H1 (cell line): Measurements from ENCODE around the gene VWA5B2. TPM values are rescaled to one million over a fixed set of nuclear protein-coding genes. Genes with fewer than 3 reads are reported as not detected.

ENCODE experiments used
- CTCF ChIA-PET: fragments of 300-600 bp; sonication (Branson Sonifier 250); formaldehyde crosslinking; loops from one replicate; lab custom pipeline; 2021; ENCODE audit not compliant: partially characterized antibody; lab: Charles Lee
- POLR2A ChIA-PET: fragments of 300-600 bp; sonication (Branson Sonifier 250); formaldehyde crosslinking; loops from one replicate; lab custom pipeline; 2021; ENCODE audit warnings: inconsistent platforms; ENCODE audit not compliant: partially characterized antibody; lab: Charles Lee
- DNase-seq, 2 experiments: peaks; one replicate each; pipeline versions ENCODE4 v3.0.0 to v3.0.0-alpha.2; 2010 to 2022; ENCODE audit warnings: low spot score in 2 of 2, low read depth in 1 of 2, mixed read lengths in 1 of 2
- FAIRE-seq: peaks from 2 replicates; lab custom pipeline; 2011; peaks lifted over from hg19 to GRCh38; lab: Jason Lieb, UNC
- H2AFZ ChIP-seq: 2 replicates; pipeline ENCODE4 v1.8.1; 2012; ENCODE audit warnings: low read length, inconsistent platforms
- H2AK5ac ChIP-seq: 2 replicates; pipeline ENCODE4 v1.6.1; 2013; ENCODE audit warnings: low read depth, low read length
- H2BK120ac ChIP-seq: replicated peaks from 2 replicates; pipeline ENCODE3; 2013; ENCODE audit warnings: low read depth, low read length, inconsistent platforms
- H2BK12ac ChIP-seq: 2 replicates; pipeline ENCODE4 v1.6.1; 2013; ENCODE audit warnings: low read depth, low read length
- H2BK15ac ChIP-seq: 2 replicates; pipeline ENCODE4 v1.6.1; 2013; ENCODE audit warnings: low read length
- H2BK20ac ChIP-seq: 2 replicates; pipeline ENCODE4 v1.6.1; 2013; ENCODE audit warnings: low read length
- H2BK5ac ChIP-seq: 2 replicates; pipeline ENCODE4 v1.6.1; 2013; ENCODE audit warnings: low read depth, low read length
- H3K14ac ChIP-seq: 2 replicates; pipeline ENCODE4 v1.6.1; 2013; ENCODE audit warnings: inconsistent platforms; ENCODE audit not compliant: insufficient read length
- H3K18ac ChIP-seq: 2 replicates; pipeline ENCODE4 v1.6.1; 2013; ENCODE audit warnings: low read length; ENCODE audit errors: extremely low read depth
- H3K23ac ChIP-seq: 2 replicates; pipeline ENCODE4 v1.6.1; 2013; ENCODE audit warnings: inconsistent platforms; ENCODE audit not compliant: insufficient read length
- H3K23me2 ChIP-seq: 2 replicates; pipeline ENCODE4 v1.6.1; 2013; ENCODE audit warnings: low read depth, low read length
- H3K27ac ChIP-seq: 2 replicates; pipeline ENCODE4 v1.6.1; 2011; ENCODE audit warnings: low read depth, low read length, inconsistent platforms
- H3K27me3 ChIP-seq, 4 experiments: replicated peaks in 1 of 4; 1 replicate in 1 of 4; 2 replicates in 3 of 4; pipeline versions ENCODE4 v1.6.1 to v1.8.1; 2011 to 2013; ENCODE audit warnings: low read length in 3 of 4, mild to moderate bottlenecking in 3 of 4, inconsistent platforms in 2 of 4, mixed read lengths in 2 of 4, moderate library complexity in 1 of 4; ENCODE audit not compliant: control insufficient read depth in 3 of 4, insufficient read depth in 3 of 4; ENCODE audit errors: extremely low read depth in 1 of 4
- H3K36me3 ChIP-seq, 4 experiments: 2 replicates each; pipeline versions ENCODE4 v1.6.1 to v1.8.1; 2011 to 2013; ENCODE audit warnings: mild to moderate bottlenecking in 4 of 4, low read length in 3 of 4, moderate library complexity in 2 of 4, control low read depth in 1 of 4, inconsistent platforms in 1 of 4; ENCODE audit not compliant: insufficient read depth in 4 of 4, control insufficient read depth in 2 of 4
- H3K4ac ChIP-seq: replicated peaks from 2 replicates; pipeline ENCODE3; 2013; ENCODE audit warnings: low read length, low read depth, mixed read lengths, inconsistent platforms; ENCODE audit not compliant: insufficient read length
- H3K4me1 ChIP-seq, 4 experiments: replicated peaks in 1 of 4; 1 replicate in 1 of 4; 2 replicates in 3 of 4; pipeline versions ENCODE4 v1.6.1 to v1.8.1; 2011 to 2013; ENCODE audit warnings: low read length in 3 of 4, inconsistent platforms in 2 of 4, mixed read lengths in 1 of 4; ENCODE audit not compliant: insufficient read depth in 4 of 4, control insufficient read depth in 3 of 4
- H3K4me2 ChIP-seq, 2 experiments: 2 replicates each; pipeline versions ENCODE4 v1.6.1 to v1.8.1; 2011 to 2013; ENCODE audit warnings: low read depth in 2 of 2, low read length in 2 of 2, control low read depth in 1 of 2, inconsistent platforms in 1 of 2, mild to moderate bottlenecking in 1 of 2; ENCODE audit not compliant: insufficient read depth in 1 of 2
- H3K4me3 ChIP-seq, 4 experiments: fragments of 200-600, 300-600 bp in 1 of 4; sonication (generic), shearing (Covaris generic), sonication (Bioruptor Twin) in 1 of 4; 2 replicates each; pipeline versions ENCODE4 v1.5.1 to v1.8.1; 2011 to 2016; ENCODE audit warnings: low read length in 4 of 4, low read depth in 3 of 4, control low read depth in 2 of 4, inconsistent platforms in 2 of 4, mild to moderate bottlenecking in 2 of 4, mixed read lengths in 1 of 4, moderate library complexity in 1 of 4; ENCODE audit not compliant: insufficient read depth in 2 of 4; ENCODE audit errors: extremely low read depth in 1 of 4
- H3K56ac ChIP-seq: replicated peaks from 2 replicates; pipeline ENCODE3; 2013; ENCODE audit warnings: low read depth, mild to moderate bottlenecking, mixed read lengths, low read length, inconsistent platforms; ENCODE audit not compliant: insufficient read length
- H3K79me1 ChIP-seq: 2 replicates; pipeline ENCODE4 v1.6.1; 2013; ENCODE audit warnings: low read depth, low read length, control low read depth
- H3K79me2 ChIP-seq, 2 experiments: 2 replicates each; pipeline versions ENCODE4 v1.6.1 to v1.8.1; 2012 to 2013; ENCODE audit warnings: low read length in 2 of 2, mild to moderate bottlenecking in 2 of 2, inconsistent platforms in 1 of 2; ENCODE audit not compliant: insufficient read depth in 2 of 2, control insufficient read depth in 1 of 2
- H3K9ac ChIP-seq, 4 experiments: replicated peaks in 1 of 4; 1 replicate in 1 of 4; 2 replicates in 3 of 4; pipeline versions ENCODE4 v1.6.1 to v1.8.1; 2011 to 2013; ENCODE audit warnings: low read depth in 3 of 4, low read length in 3 of 4, control low read depth in 2 of 4, mild to moderate bottlenecking in 2 of 4, moderate library complexity in 2 of 4, inconsistent platforms in 1 of 4; ENCODE audit errors: extremely low read depth in 1 of 4
- H3K9me3 ChIP-seq, 2 experiments: 2 replicates each; pipeline versions ENCODE4 v1.6.1 to v1.8.1; 2012 to 2013; ENCODE audit warnings: mild to moderate bottlenecking in 2 of 2, moderate library complexity in 2 of 2, control low read depth in 1 of 2, inconsistent platforms in 1 of 2, low read depth in 1 of 2, low read length in 1 of 2, mixed read lengths in 1 of 2; ENCODE audit not compliant: insufficient read depth in 2 of 2
- H4K20me1 ChIP-seq, 2 experiments: replicated peaks in 1 of 2; 2 replicates each; pipeline versions ENCODE3 to v1.8.1; 2011 to 2013; ENCODE audit warnings: inconsistent platforms in 2 of 2, low read length in 2 of 2, mild to moderate bottlenecking in 1 of 2; ENCODE audit not compliant: insufficient read depth in 2 of 2, control insufficient read depth in 1 of 2
- H4K5ac ChIP-seq: 2 replicates; pipeline ENCODE4 v1.6.1; 2013; ENCODE audit warnings: low read length, low read depth, mixed read lengths, inconsistent platforms; ENCODE audit not compliant: insufficient read length
- H4K8ac ChIP-seq: 2 replicates; pipeline ENCODE4 v1.8.0; 2013; ENCODE audit warnings: mild to moderate bottlenecking, moderate library complexity, low read length, inconsistent platforms; ENCODE audit not compliant: insufficient read depth; ENCODE audit errors: extremely low read depth
- H4K91ac ChIP-seq: replicated peaks from 2 replicates; pipeline ENCODE3; 2013; ENCODE audit warnings: low read length, mixed read lengths, inconsistent platforms; ENCODE audit not compliant: insufficient read length
- CREB1 ChIP-seq: IDR thresholded peaks from 2 replicates; pipeline ENCODE4 v1.6.1; 2012; ENCODE audit warnings: inconsistent platforms
- GTF2F1 ChIP-seq: IDR thresholded peaks from 2 replicates; pipeline ENCODE4 v1.6.1; 2012; ENCODE audit warnings: low read depth, low read length, improper control_type of control experiment, borderline replicate concordance
- RNF2 ChIP-seq: fragments of 200-900, 300-1000 bp; sonication (generic); IDR thresholded peaks from 2 replicates; pipeline ENCODE4 v1.7.1; 2016; ENCODE audit warnings: borderline replicate concordance, low read depth, mild to moderate bottlenecking, antibody characterized with exemption, low read length; ENCODE audit not compliant: poor library complexity, severe bottlenecking; ENCODE audit errors: missing control alignments
- SIX5 ChIP-seq: IDR thresholded peaks from 2 replicates; pipeline ENCODE4 v1.6.1; 2011; ENCODE audit warnings: mild to moderate bottlenecking, low read depth, low read length
- WGBS, 2 experiments: shearing (Covaris generic) in 1 of 2; methylation state at CpG; one replicate each; pipeline versions ENCODE4 v1.1.6 to v1.1.7; 2013 to 2015; ENCODE audit warnings: low lambda C conversion rate in 2 of 2, mixed read lengths in 2 of 2, inconsistent platforms in 1 of 2, low coverage in 1 of 2, missing lambda C conversion rate in 1 of 2; ENCODE audit not compliant: insufficient replicate concordance in 2 of 2, insufficient coverage in 1 of 2, insufficient read length in 1 of 2; ENCODE audit errors: extremely low coverage in 1 of 2, missing lambda C conversion rate in 1 of 2; 5-methylcytosine and 5-hydroxymethylcytosine counted together
- polyA plus RNA-seq, 7 experiments: library from polyadenylated mRNA; depleted of rRNA in 3 of 7; stranded (reverse) in 5 of 7; unstranded in 2 of 7; fragments of >200 nt in 5 of 7; fragments of 200-250 nt in 2 of 7; gene quantifications; 1 replicate in 5 of 7; 2 replicates in 1 of 7; 4 replicates in 1 of 7; pipeline versions ENCODE4 v1.2.1 to v1.2.3, GENCODE V29; 2011 to 2013; ENCODE audit warnings: missing spikeins in 2 of 7, mixed read lengths in 2 of 7
- total RNA-seq: library from RNA; stranded (reverse); fragmentation: NEBNext Ultra II Directional; extraction: Animal tissue kit (Norgen Biotek cat#: 25700); gene quantifications from 2 replicates; pipeline ENCODE4 v1.2.1, GENCODE V29; 2021

VWA5B2 gene
- total and polyA plus RNA-seq, 2 of the 8 experiments (the other 6 are each of a cell fraction or from before 2014, with no cell fraction given) = 0.53 to 0.56 TPM

DNA sequence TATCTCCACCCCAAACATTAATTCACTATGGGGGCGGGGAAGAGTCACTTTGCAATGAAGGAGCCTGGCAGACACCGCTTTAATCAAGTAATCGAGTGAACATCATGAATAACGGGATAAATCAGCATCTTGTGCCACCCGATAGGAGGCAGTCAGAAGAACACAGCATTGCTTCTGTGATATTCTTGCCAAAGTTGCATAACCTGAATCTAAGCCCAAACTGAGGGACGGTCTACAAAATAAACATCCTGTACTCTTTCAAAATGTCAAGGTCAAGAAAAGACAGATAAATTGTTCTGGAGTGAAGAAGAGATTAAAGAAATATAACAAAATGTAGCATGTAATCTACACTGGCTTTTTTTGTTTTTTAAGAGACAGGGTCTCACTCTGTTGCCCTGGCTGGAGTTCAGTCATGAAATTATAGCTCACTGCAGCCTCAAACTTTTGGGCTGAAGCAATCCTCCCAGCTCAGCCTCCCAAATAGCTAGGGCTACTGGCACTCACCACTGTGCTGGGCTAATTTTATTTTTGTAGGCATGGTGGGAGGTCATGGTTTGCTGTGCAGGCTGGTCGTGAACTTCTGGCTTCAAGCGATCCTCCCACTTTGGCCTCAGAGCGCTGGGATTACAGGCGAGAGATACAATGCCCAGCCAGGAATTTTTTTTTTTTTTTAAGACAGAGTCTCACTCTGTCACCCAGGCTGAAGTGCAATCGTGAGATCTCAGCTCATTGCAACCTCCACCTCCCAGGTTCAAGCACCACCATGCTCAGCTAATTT lies 20.1 kb upstream of the VWA5B2 start:
- WGBS, 2 experiments = 90% methylated on average over 11 of the region's 11 CpGs; no CpG with 5 or more reads in 1 of the 2 experiments
- H4K20me1 ChIP-seq = no peaks in the 10 kb centered on the region
- FAIRE-seq = no peak

More for the DNA sequence above, 20.1 kb upstream of the VWA5B2 start:
- Histone ChIP-seq H3K56ac (no peak overlapping the region), H3K79me1 (no peaks in the 10 kb centered on the region), H3K23ac (no peak overlapping the region), H3K79me2 (no peaks in the 10 kb centered on the region), H3K23me2 (no peaks in the 10 kb centered on the region), H3K14ac (no peak overlapping the region), H3K9me3 (no peaks in the 10 kb centered on the region), H3K27me3 (no peaks in the 10 kb centered on the region), H4K91ac (no peak overlapping the region), H3K4me3 (no peak overlapping the region), H3K4ac (no peak overlapping the region), H2BK12ac (no peak overlapping the region), H2AFZ (no peak overlapping the region), H3K4me2 (no peak overlapping the region), H4K8ac (no peak overlapping the region), H2AK5ac (no peak overlapping the region), H3K27ac (no peak overlapping the region), H3K36me3 (no peaks in the 10 kb centered on the region), H2BK120ac (no peak overlapping the region), H2BK5ac (no peak overlapping the region), H3K4me1 (no peaks in the 10 kb centered on the region), H3K9ac (no peak overlapping the region), H4K5ac (no peak overlapping the region), H2BK15ac (no peak overlapping the region), H3K18ac (no peak overlapping the region), H2BK20ac (no peak overlapping the region)
- TF ChIP-seq RNF2 (no peak), CREB1 (no peak), GTF2F1 (no peak), SIX5 (no peak)
- ChIA-PET POLR2A (interaction anchor here (0.7 kb wide), 1 partner anchor 12 kb away, joined by 3 read pairs; no protein-coding TSS in a partner anchor), CTCF (interaction anchor here (0.7 to 3.2 kb wide), 5 partner anchors 8 to 169 kb away, joined by 3 to 40 read pairs (median 5); no protein-coding TSS in a partner anchor)
- no peak for DNase-seq
